GM12865 (cell line): ENCODE data around the gene RASD2.
"Not testable (repeated sequence)": the region's sequence is repeated elsewhere in the genome, so short reads cannot be mapped to it uniquely, and the experiment has no call there.

Experiments used
- DNase-seq: peaks from one replicate; pipeline ENCODE4 v3.0.0; 2010; ENCODE audit warnings: low read depth
- H3K4me3 ChIP-seq: 2 replicates; pipeline ENCODE4 v1.5.1; 2011; ENCODE audit warnings: mild to moderate bottlenecking, low read depth, low read length, control low read depth
- CTCF ChIP-seq: IDR thresholded peaks from 2 replicates; pipeline ENCODE4 v1.5.1; 2011; ENCODE audit warnings: low read length, control low read depth, low read depth, inconsistent platforms; ENCODE audit not compliant: insufficient read depth; ENCODE audit errors: missing control alignments

Gene RASD2

DNA sequence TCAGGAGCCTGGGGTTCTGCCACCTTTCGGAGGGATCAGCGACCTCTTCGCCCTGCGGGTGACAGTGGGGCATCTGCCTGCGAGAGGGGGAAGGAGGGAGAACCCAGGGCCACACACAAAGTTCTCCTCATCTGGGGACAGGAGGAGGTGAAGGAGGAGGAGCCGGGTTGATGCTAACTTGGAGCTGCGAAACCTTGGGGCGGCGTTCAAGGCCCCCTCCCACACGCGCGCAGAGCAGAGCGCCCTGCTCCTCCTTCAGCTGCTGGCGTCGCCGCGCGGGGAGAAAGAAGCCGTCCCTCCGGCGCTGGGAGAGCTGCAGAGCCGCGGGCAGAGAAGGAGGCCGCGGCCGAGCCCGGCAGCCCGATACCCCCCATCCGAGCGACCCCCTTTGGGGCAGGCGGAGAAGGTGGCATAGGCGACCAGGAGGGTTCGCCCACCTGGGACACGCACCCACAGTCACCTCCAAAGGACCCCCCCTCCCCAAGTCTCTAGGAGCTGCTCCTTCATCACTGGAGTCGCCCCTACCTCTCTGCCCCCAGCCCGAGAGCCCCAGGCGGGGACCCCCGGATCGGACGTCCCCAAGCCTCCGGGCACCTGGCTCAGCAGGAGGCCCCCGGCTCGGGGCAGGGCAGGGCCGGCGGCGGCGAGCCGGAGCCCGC lies at the start of gene RASD2:
TSS of gene RASD2 (plus strand) at position 237 of the 659 bp plus-strand sequence. CDS start 5,979 bp downstream, outside the sequence.
- no peak for TF ChIP-seq CTCF
- DNase-seq: peak; percentile 16
- H3K4me3 ChIP-seq: peak within 1 kb of the TSS; percentile 46

DNA sequence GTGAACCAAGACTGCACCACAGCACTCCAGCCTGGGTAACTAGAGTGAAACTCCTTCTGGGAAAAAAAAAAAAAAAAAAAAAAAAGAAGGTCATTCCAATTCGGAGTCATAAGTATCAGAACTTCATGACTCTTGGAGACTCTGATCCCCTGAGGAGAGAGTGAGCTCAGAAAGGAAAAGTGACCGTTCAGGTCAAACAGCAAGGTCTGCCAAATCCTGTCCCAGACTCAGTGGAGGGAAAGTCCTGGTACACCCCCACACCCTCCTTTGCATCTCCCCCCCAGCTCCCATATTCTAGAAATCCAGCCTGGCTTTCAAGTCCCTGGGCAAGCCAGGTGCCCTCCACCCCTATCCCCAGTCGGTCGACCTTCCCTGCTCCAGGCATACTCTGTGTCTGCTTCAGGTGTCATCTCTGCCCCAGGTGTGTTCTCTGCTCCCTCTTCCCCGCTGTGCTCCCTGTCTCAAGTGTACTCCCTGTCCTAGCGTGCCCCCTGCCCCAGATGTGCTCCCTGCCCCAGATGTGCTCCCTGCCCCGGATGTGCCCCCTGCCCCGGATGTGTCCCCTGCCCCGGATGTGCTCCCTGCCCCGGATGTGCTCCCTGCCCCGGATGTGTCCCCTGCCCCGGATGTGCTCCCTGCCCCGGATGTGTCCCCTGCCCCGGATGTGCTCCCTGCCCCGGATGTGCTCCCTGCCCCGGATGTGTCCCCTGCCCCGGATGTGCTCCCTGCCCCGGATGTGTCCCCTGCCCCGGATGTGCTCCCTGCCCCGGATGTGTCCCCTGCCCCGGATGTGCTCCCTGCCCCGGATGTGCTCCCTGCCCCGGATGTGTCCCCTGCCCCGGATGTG lies 49.3 kb upstream of the RASD2 start:
- not testable (repeated sequence) for DNase-seq, H3K4me3 ChIP-seq

- TF ChIP-seq CTCF: no peak
- DNase-seq: no peak
- H3K4me3 ChIP-seq: no peak overlapping the region
These were observed 48.7 kb upstream of the RASD2 start for GRCh38 chr22:35491908-35492380.

DNA sequence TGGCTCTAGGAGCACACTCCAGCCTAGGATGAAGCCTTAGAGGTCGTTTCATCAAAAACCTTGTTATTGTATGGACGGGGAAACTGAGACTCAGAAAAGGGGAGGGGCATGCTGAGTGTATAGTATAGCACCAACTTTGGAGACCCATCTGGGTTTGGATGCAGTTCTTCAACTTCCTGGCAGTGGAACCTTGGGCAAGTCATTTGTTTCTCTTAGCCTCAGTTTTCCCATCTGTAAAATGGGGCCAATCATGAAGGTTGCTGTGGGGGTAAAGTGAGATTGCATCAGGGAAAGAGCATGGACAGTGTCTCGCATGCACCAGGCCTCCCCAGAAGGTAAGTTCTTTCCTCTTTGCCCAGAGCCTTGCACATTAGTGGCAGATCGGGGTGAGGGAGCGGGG lies 47.6 kb upstream of the RASD2 start:
- TF ChIP-seq CTCF: no peak
- DNase-seq: no peak
- no peak overlapping the region for H3K4me3 ChIP-seq

- H3K4me3 ChIP-seq, DNase-seq: not testable (repeated sequence)
These were observed 44.9 kb upstream of the RASD2 start for GRCh38 chr22:35495711-35496110.

DNA sequence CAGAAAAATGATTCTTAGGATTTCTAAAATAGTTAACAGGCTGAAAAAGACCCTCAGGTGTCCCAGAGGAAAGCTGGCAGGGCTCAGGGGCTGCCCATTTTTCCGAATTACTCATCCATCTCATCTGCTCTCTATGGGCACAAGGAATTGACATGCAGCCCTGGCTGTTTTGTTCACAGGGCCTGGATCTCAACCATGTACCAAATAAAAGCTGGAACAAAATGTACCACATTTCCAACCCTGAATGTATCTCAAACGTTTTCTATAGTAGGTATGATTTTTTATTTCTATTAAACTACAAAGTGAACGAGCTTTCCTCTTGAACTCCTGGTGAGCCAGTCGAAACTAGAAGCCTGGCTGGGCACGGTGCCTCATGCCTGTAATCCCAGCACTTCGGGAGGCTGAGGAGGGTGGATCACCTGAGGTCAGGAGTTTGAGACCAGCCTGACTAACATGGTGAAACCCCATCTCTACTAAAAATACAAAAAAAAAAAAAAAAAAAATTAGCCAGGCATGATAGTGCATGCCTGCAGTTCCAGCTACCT lies 43.8 kb upstream of the RASD2 start:
- DNase-seq: no peak
- H3K4me3 ChIP-seq: no peak overlapping the region
- TF ChIP-seq CTCF: no peak

DNA sequence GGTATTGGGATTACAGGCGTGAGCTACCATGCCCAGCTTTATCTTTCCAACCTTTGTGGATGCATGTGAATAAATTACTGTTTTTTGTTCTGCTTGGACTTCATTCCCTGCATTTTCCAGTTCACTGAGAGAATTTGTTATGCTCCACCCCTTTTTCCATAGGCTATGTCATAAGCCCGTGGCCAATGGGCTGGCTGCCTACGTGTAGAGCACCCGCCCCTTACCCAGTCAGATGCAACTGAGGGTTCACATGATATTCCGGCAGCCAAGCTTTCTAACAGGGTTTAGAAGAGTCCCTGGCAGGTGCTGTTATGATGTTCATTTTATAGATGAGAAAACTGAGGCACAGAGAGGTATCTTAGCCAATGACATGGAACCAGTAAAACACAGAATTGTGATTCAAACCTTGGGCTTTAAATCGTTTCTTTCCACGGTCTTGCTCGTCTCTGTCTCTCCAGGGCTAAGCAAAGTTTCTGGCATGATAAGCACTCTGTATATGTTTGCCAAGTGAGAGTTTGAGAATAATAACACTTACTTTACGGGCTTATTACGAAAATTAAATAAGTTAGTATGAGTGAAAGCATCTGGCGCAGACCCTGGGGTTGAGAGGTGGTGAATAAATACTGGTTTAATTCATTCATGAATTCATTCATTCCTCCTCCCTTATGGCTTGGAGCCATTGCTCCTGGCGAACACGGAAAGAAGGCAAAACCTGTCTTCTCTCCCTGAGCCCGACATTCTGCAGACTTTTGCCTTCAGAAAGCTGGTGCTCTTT lies 42.4 kb upstream of the RASD2 start:
- TF ChIP-seq CTCF: no peak
- H3K4me3 ChIP-seq: no peak overlapping the region
- no peak for DNase-seq
